IPS-18a (cell line): ENCODE results near the gene PRRC2B.

Experiments
- H3K27ac ChIP-seq: one replicate; pipeline ENCODE4 v1.5.1; 2013; ENCODE audit warnings: low read length
- H3K27me3 ChIP-seq: one replicate; pipeline ENCODE4 v1.6.1; 2013; ENCODE audit warnings: mild to moderate bottlenecking, low read length; ENCODE audit not compliant: control insufficient read depth, insufficient read depth
- H3K36me3 ChIP-seq: one replicate; pipeline ENCODE4 v1.6.1; 2013; ENCODE audit warnings: low read depth, low read length; ENCODE audit not compliant: control insufficient read depth
- H3K4me1 ChIP-seq: one replicate; pipeline ENCODE4 v1.6.1; 2013; ENCODE audit warnings: low read depth, low read length; ENCODE audit not compliant: control insufficient read depth
- H3K4me3 ChIP-seq: one replicate; pipeline ENCODE4 v1.5.1; 2013; ENCODE audit warnings: low read length
- H3K9ac ChIP-seq: one replicate; pipeline ENCODE4 v1.6.1; 2013; ENCODE audit warnings: mild to moderate bottlenecking, low read length, moderate library complexity
- H3K9me3 ChIP-seq: one replicate; pipeline ENCODE4 v1.6.1; 2013; ENCODE audit warnings: low read depth, low read length; ENCODE audit not compliant: control insufficient read depth

Gene PRRC2B

GRCh38 chr9:131432050-131432449, 38.2 kb downstream of the PRRC2B start:
- Histone ChIP-seq H3K4me3 (no peak overlapping the region), H3K9me3 (no peaks in the 10 kb centered on the region), H3K27ac (no peak overlapping the region), H3K9ac (no peak overlapping the region), H3K36me3 (peaks cover 47% of the 10 kb centered on the region), H3K27me3 (no peaks in the 10 kb centered on the region), H3K4me1 (peaks cover 41% of the 10 kb centered on the region)

GRCh38 chr9:131432597-131433301, 38.9 kb downstream of the PRRC2B start:
- H3K27me3 ChIP-seq, result no peaks in the 10 kb centered on the region
- H3K9me3 ChIP-seq, result no peaks in the 10 kb centered on the region
- H3K4me1 ChIP-seq, result peaks cover 48% of the 10 kb centered on the region
- H3K36me3 ChIP-seq, result peaks cover 54% of the 10 kb centered on the region
- H3K9ac ChIP-seq, result no peak overlapping the region
- no peak overlapping the region for H3K27ac ChIP-seq
- H3K4me3 ChIP-seq, result no peak overlapping the region

- H3K27me3 ChIP-seq, result no peaks in the 10 kb centered on the region
- H3K4me3 ChIP-seq, result no peak overlapping the region
- no peak overlapping the region for H3K27ac ChIP-seq
- H3K9ac ChIP-seq, result no peak overlapping the region
- H3K36me3 ChIP-seq, result peaks cover 61% of the 10 kb centered on the region
- H3K4me1 ChIP-seq, result peaks cover 50% of the 10 kb centered on the region
- H3K9me3 ChIP-seq, result no peaks in the 10 kb centered on the region
Measured at GRCh38 chr9:131433302-131433854, 39.5 kb downstream of the PRRC2B start.

- H3K9ac ChIP-seq, result no peak overlapping the region
- H3K9me3 ChIP-seq, result no peaks in the 10 kb centered on the region
- H3K27ac ChIP-seq, result no peak overlapping the region
- no peaks in the 10 kb centered on the region for H3K27me3 ChIP-seq
- peaks cover 73% of the 10 kb centered on the region for H3K36me3 ChIP-seq
- no peak overlapping the region for H3K4me3 ChIP-seq
- peaks cover 50% of the 10 kb centered on the region for H3K4me1 ChIP-seq
Measured at GRCh38 chr9:131434673-131435072, 40.8 kb downstream of the PRRC2B start.

- Histone ChIP-seq H3K36me3 (peaks cover 84% of the 10 kb centered on the region), H3K27me3 (no peaks in the 10 kb centered on the region), H3K9ac (no peak overlapping the region), H3K4me1 (peaks cover 50% of the 10 kb centered on the region), H3K27ac (peak overlapping the region; percentile 21), H3K9me3 (no peaks in the 10 kb centered on the region), H3K4me3 (peak overlapping the region; percentile 20)
Measured at GRCh38 chr9:131436376-131436775, 42.5 kb downstream of the PRRC2B start.

- Histone ChIP-seq H3K36me3 (peaks cover 89% of the 10 kb centered on the region), H3K27me3 (no peaks in the 10 kb centered on the region), H3K9ac (no peak overlapping the region), H3K27ac (peak overlapping the region; percentile 26), H3K4me3 (peak overlapping the region; percentile 20), H3K9me3 (no peaks in the 10 kb centered on the region), H3K4me1 (peaks cover 50% of the 10 kb centered on the region)
Measured at GRCh38 chr9:131436865-131437271, 43.0 kb downstream of the PRRC2B start.

- Histone ChIP-seq H3K36me3 (peaks cover 85% of the 10 kb centered on the region), H3K4me1 (peaks cover 38% of the 10 kb centered on the region), H3K9me3 (no peaks in the 10 kb centered on the region), H3K27me3 (no peaks in the 10 kb centered on the region), H3K4me3 (no peak overlapping the region), H3K9ac (no peak overlapping the region), H3K27ac (no peak overlapping the region)
Measured at GRCh38 chr9:131438190-131438589, 44.3 kb downstream of the PRRC2B start.

- Histone ChIP-seq H3K9me3 (no peaks in the 10 kb centered on the region), H3K27ac (no peak overlapping the region), H3K4me3 (no peak overlapping the region), H3K9ac (no peak overlapping the region), H3K36me3 (peaks cover 85% of the 10 kb centered on the region), H3K4me1 (peaks cover 29% of the 10 kb centered on the region), H3K27me3 (no peaks in the 10 kb centered on the region)
Measured at GRCh38 chr9:131439224-131439623, 45.3 kb downstream of the PRRC2B start.

- Histone ChIP-seq H3K36me3 (peaks cover 91% of the 10 kb centered on the region), H3K27ac (no peak overlapping the region), H3K9me3 (no peaks in the 10 kb centered on the region), H3K27me3 (no peaks in the 10 kb centered on the region), H3K9ac (no peak overlapping the region), H3K4me1 (peaks cover 15% of the 10 kb centered on the region), H3K4me3 (no peak overlapping the region)
Measured at GRCh38 chr9:131441441-131441840, 47.6 kb downstream of the PRRC2B start.

- Histone ChIP-seq H3K4me3 (no peak overlapping the region), H3K4me1 (peaks cover 6% of the 10 kb centered on the region), H3K36me3 (peaks cover 94% of the 10 kb centered on the region), H3K27me3 (no peaks in the 10 kb centered on the region), H3K27ac (no peak overlapping the region), H3K9ac (no peak overlapping the region), H3K9me3 (no peaks in the 10 kb centered on the region)
Measured at GRCh38 chr9:131442351-131442750, 48.5 kb downstream of the PRRC2B start.

GRCh38 chr9:131443648-131444047, 49.8 kb downstream of the PRRC2B start:
- Histone ChIP-seq H3K4me1 (no peaks in the 10 kb centered on the region), H3K27ac (no peak overlapping the region), H3K36me3 (peaks cover 90% of the 10 kb centered on the region), H3K9ac (no peak overlapping the region), H3K27me3 (no peaks in the 10 kb centered on the region), H3K4me3 (no peak overlapping the region), H3K9me3 (no peaks in the 10 kb centered on the region)

GRCh38 chr9:131446276-131446675, 52.4 kb downstream of the PRRC2B start:
- Histone ChIP-seq H3K4me1 (no peaks in the 10 kb centered on the region), H3K27me3 (no peaks in the 10 kb centered on the region), H3K27ac (no peak overlapping the region), H3K36me3 (peaks cover 91% of the 10 kb centered on the region), H3K9me3 (no peaks in the 10 kb centered on the region), H3K9ac (no peak overlapping the region), H3K4me3 (no peak overlapping the region)
